ENCODE data around the gene DGKB. TPM values are rescaled to one million over a fixed set of nuclear protein-coding genes. Genes with fewer than 3 reads are reported as not detected.

Gene DGKB
- total RNA-seq, 4 donors from 2014 or later = 0.27 to 0.88 (median 0.76) TPM; not detected in 1

DNA sequence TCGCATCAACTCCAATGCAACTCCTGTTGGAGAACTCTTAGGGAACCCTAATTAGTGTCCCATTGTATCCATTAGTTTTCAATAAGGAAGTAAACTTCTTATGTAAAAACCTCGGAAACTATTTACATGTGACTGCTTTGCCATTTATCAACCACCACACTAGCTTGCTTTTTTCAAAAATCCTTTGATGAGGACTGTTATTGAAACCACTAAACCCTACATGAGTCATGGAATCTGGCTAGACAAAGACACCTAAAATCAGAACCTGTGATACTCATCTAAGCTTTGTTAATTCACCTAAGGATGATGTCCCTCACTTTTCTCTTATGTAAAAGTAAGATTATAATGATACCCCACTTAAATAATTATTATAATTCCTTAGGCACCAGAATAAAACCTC, 499.0 kb downstream of the DGKB start:
- no peak for TF ChIP-seq POLR2A (IDR thresholded peaks at IDR 0.05)
- TF ChIP-seq, protein P1, sequence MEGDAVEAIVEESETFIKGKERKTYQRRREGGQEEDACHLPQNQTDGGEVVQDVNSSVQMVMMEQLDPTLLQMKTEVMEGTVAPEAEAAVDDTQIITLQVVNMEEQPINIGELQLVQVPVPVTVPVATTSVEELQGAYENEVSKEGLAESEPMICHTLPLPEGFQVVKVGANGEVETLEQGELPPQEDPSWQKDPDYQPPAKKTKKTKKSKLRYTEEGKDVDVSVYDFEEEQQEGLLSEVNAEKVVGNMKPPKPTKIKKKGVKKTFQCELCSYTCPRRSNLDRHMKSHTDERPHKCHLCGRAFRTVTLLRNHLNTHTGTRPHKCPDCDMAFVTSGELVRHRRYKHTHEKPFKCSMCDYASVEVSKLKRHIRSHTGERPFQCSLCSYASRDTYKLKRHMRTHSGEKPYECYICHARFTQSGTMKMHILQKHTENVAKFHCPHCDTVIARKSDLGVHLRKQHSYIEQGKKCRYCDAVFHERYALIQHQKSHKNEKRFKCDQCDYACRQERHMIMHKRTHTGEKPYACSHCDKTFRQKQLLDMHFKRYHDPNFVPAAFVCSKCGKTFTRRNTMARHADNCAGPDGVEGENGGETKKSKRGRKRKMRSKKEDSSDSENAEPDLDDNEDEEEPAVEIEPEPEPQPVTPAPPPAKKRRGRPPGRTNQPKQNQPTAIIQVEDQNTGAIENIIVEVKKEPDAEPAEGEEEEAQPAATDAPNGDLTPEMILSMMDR (IDR thresholded peaks at IDR 0.05) = no peak
- Histone ChIP-seq H3K9me3 (no peaks in the 10 kb centered on the region), H3K27me3 (no peaks in the 10 kb centered on the region), H3K4me1 (no peaks in the 10 kb centered on the region), H3K4me3 (no peak overlapping the region), H3K27ac (no peak overlapping the region), H3K36me3 (no peaks in the 10 kb centered on the region)
- no peak for DNase-seq

GRCh38 chr7:14400271-14400670, 502.3 kb downstream of the DGKB start:
- Histone ChIP-seq H3K4me3 (no peak overlapping the region), H3K36me3 (no peaks in the 10 kb centered on the region), H3K4me1 (no peaks in the 10 kb centered on the region), H3K27ac (no peak overlapping the region), H3K9me3 (no peaks in the 10 kb centered on the region), H3K27me3 (no peaks in the 10 kb centered on the region)
- TF ChIP-seq, protein P1 (IDR thresholded peaks at IDR 0.05) = no peak
- TF ChIP-seq POLR2A (IDR thresholded peaks at IDR 0.05) = no peak
- no peak for DNase-seq

DNA sequence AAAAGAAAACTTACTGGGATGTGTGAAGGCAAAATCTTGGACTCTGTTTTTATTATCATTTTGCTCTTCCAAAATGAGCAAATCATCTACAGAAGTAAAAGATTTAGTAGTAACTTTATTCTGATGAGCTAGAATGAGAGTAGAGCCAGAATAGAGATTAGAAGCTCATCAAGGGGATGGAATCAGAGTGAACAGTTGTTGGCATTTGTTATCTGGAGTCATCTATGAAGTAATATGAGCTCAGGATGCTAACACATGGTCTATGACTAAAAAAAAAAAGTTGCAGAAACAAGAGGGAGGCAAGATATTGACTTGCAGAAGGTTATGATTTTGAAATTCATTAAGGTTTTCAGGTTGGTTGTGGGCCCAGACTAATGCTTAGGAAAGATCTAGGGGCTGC, 504.0 kb downstream of the DGKB start:
- no peak overlapping the region for H3K27ac ChIP-seq
- DNase-seq = no peak
- H3K27me3 ChIP-seq = no peaks in the 10 kb centered on the region
- TF ChIP-seq POLR2A (IDR thresholded peaks at IDR 0.05) = no peak
- TF ChIP-seq, protein P1 (IDR thresholded peaks at IDR 0.05) = no peak
- H3K4me3 ChIP-seq = no peak overlapping the region
- no peaks in the 10 kb centered on the region for H3K9me3 ChIP-seq
- no peaks in the 10 kb centered on the region for H3K4me1 ChIP-seq
- no peaks in the 10 kb centered on the region for H3K36me3 ChIP-seq

DNA sequence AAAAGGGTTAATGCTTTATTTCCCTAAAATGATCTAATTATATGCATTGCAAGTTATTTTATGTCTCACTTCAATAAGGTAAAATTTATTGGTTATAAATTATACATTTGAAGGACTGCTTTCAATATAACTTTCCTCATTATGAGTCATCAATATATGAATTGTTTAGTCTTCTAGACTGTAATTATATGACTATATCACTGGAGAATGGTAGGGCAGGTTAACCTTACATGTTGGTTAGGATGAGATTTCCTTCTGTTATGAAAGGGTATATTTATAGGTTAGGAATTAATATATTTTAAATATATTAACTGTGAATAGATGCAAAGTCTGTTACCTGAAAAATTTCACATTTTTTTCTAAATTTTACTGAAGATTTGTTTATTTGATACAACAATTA, 506.7 kb downstream of the DGKB start:
- Histone ChIP-seq H3K27me3 (no peaks in the 10 kb centered on the region), H3K4me3 (no peak overlapping the region), H3K4me1 (no peaks in the 10 kb centered on the region), H3K27ac (no peak overlapping the region), H3K36me3 (no peaks in the 10 kb centered on the region), H3K9me3 (no peaks in the 10 kb centered on the region)
- no peak for DNase-seq
- no peak for TF ChIP-seq POLR2A (IDR thresholded peaks at IDR 0.05)
- TF ChIP-seq, protein P1 (IDR thresholded peaks at IDR 0.05) = no peak

GRCh38 chr7:14394786-14395185, 507.8 kb downstream of the DGKB start:
- no peak for TF ChIP-seq POLR2A (IDR thresholded peaks at IDR 0.05)
- TF ChIP-seq, protein P1 (IDR thresholded peaks at IDR 0.05) = no peak
- no peaks in the 10 kb centered on the region for H3K27me3 ChIP-seq
- no peaks in the 10 kb centered on the region for H3K9me3 ChIP-seq
- H3K4me1 ChIP-seq = no peaks in the 10 kb centered on the region
- DNase-seq = no peak
- H3K36me3 ChIP-seq = no peaks in the 10 kb centered on the region
- H3K27ac ChIP-seq = no peak overlapping the region
- H3K4me3 ChIP-seq = no peak overlapping the region

GRCh38 chr7:14389595-14389994, 513.0 kb downstream of the DGKB start:
- Histone ChIP-seq H3K9me3 (no peaks in the 10 kb centered on the region), H3K4me3 (no peak overlapping the region), H3K4me1 (no peaks in the 10 kb centered on the region), H3K27me3 (no peaks in the 10 kb centered on the region), H3K36me3 (no peaks in the 10 kb centered on the region), H3K27ac (no peak overlapping the region)
- no peak for TF ChIP-seq POLR2A (IDR thresholded peaks at IDR 0.05)
- TF ChIP-seq, protein P1 (IDR thresholded peaks at IDR 0.05) = no peak
- DNase-seq = no peak
